Measurements from ENCODE around the gene ARHGEF2.

ARHGEF2 gene

GRCh38 chr1:155969377-155969791 lies 9.0 kb downstream of the ARHGEF2 start:
- no peak overlapping the region for H3K4me3 ChIP-seq (ENCODE audit: low read length)
- peaks cover 18% of the 10 kb centered on the region for H3K36me3 ChIP-seq (ENCODE audit: control insufficient read depth, insufficient read depth, low read length)
- no peak overlapping the region for H3K27ac ChIP-seq (ENCODE audit: low read length)
- WGBS (ENCODE audit: insufficient coverage, insufficient read length) = no CpG with 5 or more reads among the region's 9 CpGs
- no peaks in the 10 kb centered on the region for H3K27me3 ChIP-seq (ENCODE audit: control insufficient read depth, insufficient read depth, low read length)
- no peak for DNase-seq (ENCODE audit: low read depth, low spot score)
- peaks cover 10% of the 10 kb centered on the region for H3K4me1 ChIP-seq (ENCODE audit: control insufficient read depth, insufficient read depth, low read length)
- no peaks in the 10 kb centered on the region for H3K9me3 ChIP-seq (ENCODE audit: control insufficient read depth, insufficient read depth, low read length)

GRCh38 chr1:155968670-155969069 lies 9.7 kb downstream of the ARHGEF2 start:
- Histone ChIP-seq H3K4me3 (ENCODE audit: low read length) (no peak overlapping the region), H3K27me3 (ENCODE audit: control insufficient read depth, insufficient read depth, low read length) (no peaks in the 10 kb centered on the region), H3K9me3 (ENCODE audit: control insufficient read depth, insufficient read depth, low read length) (no peaks in the 10 kb centered on the region), H3K36me3 (ENCODE audit: control insufficient read depth, insufficient read depth, low read length) (peaks cover 20% of the 10 kb centered on the region), H3K27ac (ENCODE audit: low read length) (no peak overlapping the region), H3K4me1 (ENCODE audit: control insufficient read depth, insufficient read depth, low read length) (peaks cover 9% of the 10 kb centered on the region)
- DNase-seq (ENCODE audit: low read depth, low spot score) = no peak
- no CpG with 5 or more reads among the region's 3 CpGs for WGBS (ENCODE audit: insufficient coverage, insufficient read length)

- DNase-seq (ENCODE audit: low read depth, low spot score) = no peak
- Histone ChIP-seq H3K4me3 (ENCODE audit: low read length) (no peak overlapping the region), H3K9me3 (ENCODE audit: control insufficient read depth, insufficient read depth, low read length) (no peaks in the 10 kb centered on the region), H3K27me3 (ENCODE audit: control insufficient read depth, insufficient read depth, low read length) (no peaks in the 10 kb centered on the region), H3K27ac (ENCODE audit: low read length) (no peak overlapping the region), H3K4me1 (ENCODE audit: control insufficient read depth, insufficient read depth, low read length) (peaks cover 9% of the 10 kb centered on the region), H3K36me3 (ENCODE audit: control insufficient read depth, insufficient read depth, low read length) (peaks cover 21% of the 10 kb centered on the region)
- no CpG with 5 or more reads among the region's 7 CpGs for WGBS (ENCODE audit: insufficient coverage, insufficient read length)
Observed at GRCh38 chr1:155968051-155968400, 10.3 kb downstream of the ARHGEF2 start.

- DNase-seq (ENCODE audit: low read depth, low spot score) = no peak
- no peaks in the 10 kb centered on the region for H3K27me3 ChIP-seq (ENCODE audit: control insufficient read depth, insufficient read depth, low read length)
- H3K4me3 ChIP-seq (ENCODE audit: low read length) = no peak overlapping the region
- peaks cover 26% of the 10 kb centered on the region for H3K36me3 ChIP-seq (ENCODE audit: control insufficient read depth, insufficient read depth, low read length)
- no CpG with 5 or more reads among the region's 13 CpGs for WGBS (ENCODE audit: insufficient coverage, insufficient read length)
- no peaks in the 10 kb centered on the region for H3K9me3 ChIP-seq (ENCODE audit: control insufficient read depth, insufficient read depth, low read length)
- no peak overlapping the region for H3K27ac ChIP-seq (ENCODE audit: low read length)
- H3K4me1 ChIP-seq (ENCODE audit: control insufficient read depth, insufficient read depth, low read length) = peaks cover 9% of the 10 kb centered on the region
Observed at GRCh38 chr1:155967341-155968050, 10.9 kb downstream of the ARHGEF2 start.

GRCh38 chr1:155966750-155967149 lies 11.6 kb downstream of the ARHGEF2 start:
- no peak for DNase-seq (ENCODE audit: low read depth, low spot score)
- Histone ChIP-seq H3K27ac (ENCODE audit: low read length) (no peak overlapping the region), H3K4me1 (ENCODE audit: control insufficient read depth, insufficient read depth, low read length) (peaks cover 5% of the 10 kb centered on the region)

GRCh38 chr1:155966135-155966534 lies 12.2 kb downstream of the ARHGEF2 start:
- Histone ChIP-seq H3K9me3 (ENCODE audit: control insufficient read depth, insufficient read depth, low read length) (no peaks in the 10 kb centered on the region), H3K36me3 (ENCODE audit: control insufficient read depth, insufficient read depth, low read length) (peaks cover 36% of the 10 kb centered on the region), H3K27ac (ENCODE audit: low read length) (no peak overlapping the region), H3K27me3 (ENCODE audit: control insufficient read depth, insufficient read depth, low read length) (no peaks in the 10 kb centered on the region), H3K4me1 (ENCODE audit: control insufficient read depth, insufficient read depth, low read length) (peaks cover 5% of the 10 kb centered on the region), H3K4me3 (ENCODE audit: low read length) (no peak overlapping the region)
- no CpG with 5 or more reads among the region's 9 CpGs for WGBS (ENCODE audit: insufficient coverage, insufficient read length)
- no peak for DNase-seq (ENCODE audit: low read depth, low spot score)

More at GRCh38 chr1:155966750-155967149, 11.6 kb downstream of the ARHGEF2 start:
- Histone ChIP-seq H3K9me3 (ENCODE audit: control insufficient read depth, insufficient read depth, low read length) (no peaks in the 10 kb centered on the region), H3K27me3 (ENCODE audit: control insufficient read depth, insufficient read depth, low read length) (no peaks in the 10 kb centered on the region), H3K4me3 (ENCODE audit: low read length) (no peak overlapping the region), H3K36me3 (ENCODE audit: control insufficient read depth, insufficient read depth, low read length) (peaks cover 32% of the 10 kb centered on the region)
- no CpG with 5 or more reads among the region's 7 CpGs for WGBS (ENCODE audit: insufficient coverage, insufficient read length)

- no peak for DNase-seq (ENCODE audit: low read depth, low spot score)
- Histone ChIP-seq H3K36me3 (ENCODE audit: control insufficient read depth, insufficient read depth, low read length) (peaks cover 41% of the 10 kb centered on the region), H3K27ac (ENCODE audit: low read length) (no peak overlapping the region), H3K4me3 (ENCODE audit: low read length) (no peak overlapping the region), H3K9me3 (ENCODE audit: control insufficient read depth, insufficient read depth, low read length) (no peaks in the 10 kb centered on the region), H3K27me3 (ENCODE audit: control insufficient read depth, insufficient read depth, low read length) (no peaks in the 10 kb centered on the region), H3K4me1 (ENCODE audit: control insufficient read depth, insufficient read depth, low read length) (peaks cover 5% of the 10 kb centered on the region)
- no CpG with 5 or more reads among the region's 7 CpGs for WGBS (ENCODE audit: insufficient coverage, insufficient read length)
Observed at GRCh38 chr1:155964193-155964592, 14.2 kb downstream of the ARHGEF2 start.

- Histone ChIP-seq H3K27me3 (ENCODE audit: control insufficient read depth, insufficient read depth, low read length) (no peaks in the 10 kb centered on the region), H3K4me3 (ENCODE audit: low read length) (no peak overlapping the region), H3K9me3 (ENCODE audit: control insufficient read depth, insufficient read depth, low read length) (no peaks in the 10 kb centered on the region), H3K36me3 (ENCODE audit: control insufficient read depth, insufficient read depth, low read length) (peaks cover 43% of the 10 kb centered on the region), H3K27ac (ENCODE audit: low read length) (no peak overlapping the region), H3K4me1 (ENCODE audit: control insufficient read depth, insufficient read depth, low read length) (peaks cover 2% of the 10 kb centered on the region; the same call in 1 of the 2 replicates)
- no peak for DNase-seq (ENCODE audit: low read depth, low spot score)
- WGBS (ENCODE audit: insufficient coverage, insufficient read length) = no CpG with 5 or more reads among the region's 18 CpGs
Observed at GRCh38 chr1:155962599-155963211, 15.6 kb downstream of the ARHGEF2 start.

GRCh38 chr1:155961937-155962336 lies 16.4 kb downstream of the ARHGEF2 start:
- H3K36me3 ChIP-seq (ENCODE audit: control insufficient read depth, insufficient read depth, low read length) = peaks cover 45% of the 10 kb centered on the region

GRCh38 chr1:155960081-155960745 lies 18.1 kb downstream of the ARHGEF2 start:
- Histone ChIP-seq H3K4me3 (ENCODE audit: low read length) (no peak overlapping the region), H3K27me3 (ENCODE audit: control insufficient read depth, insufficient read depth, low read length) (no peaks in the 10 kb centered on the region), H3K36me3 (ENCODE audit: control insufficient read depth, insufficient read depth, low read length) (peaks cover 37% of the 10 kb centered on the region), H3K4me1 (ENCODE audit: control insufficient read depth, insufficient read depth, low read length) (no peaks in the 10 kb centered on the region), H3K9me3 (ENCODE audit: control insufficient read depth, insufficient read depth, low read length) (no peaks in the 10 kb centered on the region), H3K27ac (ENCODE audit: low read length) (no peak overlapping the region)
- WGBS (ENCODE audit: insufficient coverage, insufficient read length) = no CpG with 5 or more reads among the region's 3 CpGs
- no peak for DNase-seq (ENCODE audit: low read depth, low spot score)

More at GRCh38 chr1:155961937-155962336, 16.4 kb downstream of the ARHGEF2 start:
- Histone ChIP-seq H3K9me3 (ENCODE audit: control insufficient read depth, insufficient read depth, low read length) (no peaks in the 10 kb centered on the region), H3K27me3 (ENCODE audit: control insufficient read depth, insufficient read depth, low read length) (no peaks in the 10 kb centered on the region), H3K27ac (ENCODE audit: low read length) (no peak overlapping the region), H3K4me1 (ENCODE audit: control insufficient read depth, insufficient read depth, low read length) (no peaks in the 10 kb centered on the region), H3K4me3 (ENCODE audit: low read length) (no peak overlapping the region)
- no peak for DNase-seq (ENCODE audit: low read depth, low spot score)
- no CpG with 5 or more reads among the region's 14 CpGs for WGBS (ENCODE audit: insufficient coverage, insufficient read length)
